Activated naive CD4-positive, alpha-beta T cell treated with anti-CD3 and anti-CD28 coated beads, Interleukin-2, amount 50 U/mL, for 72 hours (primary cell): ENCODE measurements around the gene SMARCD1. TPM values are rescaled to one million over a fixed set of nuclear protein-coding genes. Genes with fewer than 3 reads are reported as not detected.
"Not testable (repeated sequence)": the region's sequence is repeated elsewhere in the genome, so short reads cannot be mapped to it uniquely, and the experiment has no call there.

Experiments
- ATAC-seq, 2 donors: fragments of 150-1000 bp; cut with Tn5 transposase; 2 replicates each; pipeline ENCODE4 v1.10.0; 2021; ENCODE audit warnings: mild to moderate bottlenecking in 2 of 2, moderate library complexity in 2 of 2
- DNase-seq, 2 donors: peaks; one replicate each; pipeline ENCODE4 v3.0.0; 2021 to 2022; ENCODE audit warnings: low spot score in 2 of 2
- H3K27ac Mint-ChIP-seq, 2 donors: one replicate each; pipeline ENCODE4 v1.8.0; 2022; ENCODE audit warnings: mild to moderate bottlenecking in 2 of 2, mixed read lengths in 2 of 2
- H3K36me3 Mint-ChIP-seq, 2 donors: one replicate each; pipeline ENCODE4 v1.8.0; 2022; ENCODE audit warnings: mixed read lengths in 2 of 2
- H3K9me3 Mint-ChIP-seq, 2 donors: one replicate each; pipeline ENCODE4 v1.8.0; 2022; ENCODE audit warnings: mixed read lengths in 2 of 2
- total RNA-seq, 2 donors: library from RNA; stranded (reverse); gene quantifications; one replicate each; pipeline ENCODE4 v1.2.3, GENCODE V29; 2022

Gene SMARCD1
- total RNA-seq, 2 donors from 2014 or later, result 33.8 to 51.2 TPM

- H3K36me3 Mint-ChIP-seq, result no peaks in the 10 kb centered on the region
- no peak overlapping the region for H3K27ac Mint-ChIP-seq
- H3K9me3 Mint-ChIP-seq, result no peaks in the 10 kb centered on the region
- DNase-seq (no peak), ATAC-seq (no peak)
Measured at GRCh38 chr12:50069069-50069468, 16.1 kb upstream of the SMARCD1 start.

- H3K36me3 Mint-ChIP-seq, result no peaks in the 10 kb centered on the region
- no peak for ATAC-seq
- no peak for DNase-seq
- H3K27ac Mint-ChIP-seq, result no peak overlapping the region
- no peaks in the 10 kb centered on the region for H3K9me3 Mint-ChIP-seq
Measured at GRCh38 chr12:50069539-50069938, 15.6 kb upstream of the SMARCD1 start.

- DNase-seq, result peak; percentile 67 to 73
- peak; percentile 56 to 64 for ATAC-seq
- H3K36me3 Mint-ChIP-seq, result no peaks in the 10 kb centered on the region
- H3K9me3 Mint-ChIP-seq, result no peaks in the 10 kb centered on the region
- H3K27ac Mint-ChIP-seq, result no peak overlapping the region
Measured at GRCh38 chr12:50070314-50071060, 14.7 kb upstream of the SMARCD1 start.

GRCh38 chr12:50072198-50072907 lies 12.8 kb upstream of the SMARCD1 start:
- Mint-ChIP-seq H3K9me3 (no peaks in the 10 kb centered on the region), H3K27ac (no peak overlapping the region), H3K36me3 (no peaks in the 10 kb centered on the region)
- DNase-seq (no peak), ATAC-seq (no peak)

- ATAC-seq (no peak), DNase-seq (no peak)
- Mint-ChIP-seq H3K27ac (no peak overlapping the region), H3K9me3 (no peaks in the 10 kb centered on the region), H3K36me3 (no peaks in the 10 kb centered on the region)
Measured at GRCh38 chr12:50073206-50073605, 11.9 kb upstream of the SMARCD1 start.

- Mint-ChIP-seq H3K27ac (no peak overlapping the region), H3K36me3 (no peaks in the 10 kb centered on the region), H3K9me3 (no peaks in the 10 kb centered on the region)
- ATAC-seq, result no peak
- no peak for DNase-seq
Measured at GRCh38 chr12:50073712-50074111, 11.4 kb upstream of the SMARCD1 start.

GRCh38 chr12:50074936-50075807 lies 10.0 kb upstream of the SMARCD1 start:
- no peaks in the 10 kb centered on the region for H3K36me3 Mint-ChIP-seq

GRCh38 chr12:50075808-50076170 lies 9.4 kb upstream of the SMARCD1 start:
- H3K36me3 Mint-ChIP-seq, result no peaks in the 10 kb centered on the region
- no peaks in the 10 kb centered on the region for H3K9me3 Mint-ChIP-seq
- peak overlapping the region in 1 of 2 donors; percentile 26 for H3K27ac Mint-ChIP-seq
- ATAC-seq (no peak), DNase-seq (no peak)

More at GRCh38 chr12:50074936-50075807, 10.0 kb upstream of the SMARCD1 start:
- DNase-seq (peak; percentile 78 to 83), ATAC-seq (peak; percentile 94 to 95)
- Mint-ChIP-seq H3K9me3 (no peaks in the 10 kb centered on the region), H3K27ac (peak overlapping the region in 1 of 2 donors; percentile 26)

GRCh38 chr12:50077099-50077498 lies 8.0 kb upstream of the SMARCD1 start:
- no peaks in the 10 kb centered on the region for H3K9me3 Mint-ChIP-seq
- no peak for DNase-seq

GRCh38 chr12:50078281-50078680 lies 6.9 kb upstream of the SMARCD1 start:
- Mint-ChIP-seq H3K27ac (peak overlapping the region in 1 of 2 donors; percentile 25), H3K9me3 (no peaks in the 10 kb centered on the region), H3K36me3 (no peaks in the 10 kb centered on the region)
- ATAC-seq (no peak), DNase-seq (no peak)

More at GRCh38 chr12:50077099-50077498, 8.0 kb upstream of the SMARCD1 start:
- Mint-ChIP-seq H3K36me3 (no peaks in the 10 kb centered on the region), H3K27ac (peak overlapping the region in 1 of 2 donors; percentile 22)
- ATAC-seq, result no peak

GRCh38 chr12:50079771-50080170 lies 5.4 kb upstream of the SMARCD1 start:
- no peaks in the 10 kb centered on the region for H3K9me3 Mint-ChIP-seq
- H3K36me3 Mint-ChIP-seq, result no peaks in the 10 kb centered on the region
- ATAC-seq, result no peak

GRCh38 chr12:50081096-50081808 lies 3.9 kb upstream of the SMARCD1 start:
- no peaks in the 10 kb centered on the region for H3K9me3 Mint-ChIP-seq
- no peaks in the 10 kb centered on the region for H3K36me3 Mint-ChIP-seq
- H3K27ac Mint-ChIP-seq, result peak overlapping the region in 1 of 2 donors; percentile 88
- DNase-seq, result no peak
- no peak for ATAC-seq

More at GRCh38 chr12:50079771-50080170, 5.4 kb upstream of the SMARCD1 start:
- no peak overlapping the region for H3K27ac Mint-ChIP-seq
- no peak for DNase-seq

- H3K27ac Mint-ChIP-seq, result peak overlapping the region in 1 of 2 donors; percentile 88
- no peak for DNase-seq
Measured at GRCh38 chr12:50082644-50083043, 2.5 kb upstream of the SMARCD1 start.

GRCh38 chr12:50083301-50083700 lies 1.8 kb upstream of the SMARCD1 start:
- Mint-ChIP-seq H3K9me3 (no peaks in the 10 kb centered on the region), H3K36me3 (no peaks in the 10 kb centered on the region), H3K27ac (peak overlapping the region; percentile 79 to 88)
- ATAC-seq (no peak), DNase-seq (no peak)

More at GRCh38 chr12:50082644-50083043, 2.5 kb upstream of the SMARCD1 start:
- no peaks in the 10 kb centered on the region for H3K36me3 Mint-ChIP-seq
- H3K9me3 Mint-ChIP-seq, result no peaks in the 10 kb centered on the region
- no peak for ATAC-seq

GRCh38 chr12:50084409-50084774 lies 750 bp upstream of the SMARCD1 start:
- H3K27ac Mint-ChIP-seq, result peak overlapping the region; percentile 94
- H3K9me3 Mint-ChIP-seq, ATAC-seq, DNase-seq, H3K36me3 Mint-ChIP-seq: not testable (repeated sequence)

GRCh38 chr12:50085615-50086072 lies 502 bp downstream of the SMARCD1 start:
- Mint-ChIP-seq H3K9me3 (no peaks in the 10 kb centered on the region), H3K36me3 (no peaks in the 10 kb centered on the region), H3K27ac (peak overlapping the region; percentile 78 to 94)
- ATAC-seq (no peak), DNase-seq (no peak)
